Endodermal cell (in vitro differentiated cells): Measurements from ENCODE around the gene GPA33. TPM values are rescaled to one million over a fixed set of nuclear protein-coding genes. Genes with fewer than 3 reads are reported as not detected.

ENCODE experiments used
- DNase-seq: peaks from one replicate; pipeline ENCODE4 v3.0.0-alpha.2; 2017
- H3K27ac ChIP-seq: 2 replicates; pipeline ENCODE4 v1.5.1; 2013; ENCODE audit warnings: mild to moderate bottlenecking, low read depth, low read length, moderate library complexity
- H3K27me3 ChIP-seq: 2 replicates; pipeline ENCODE4 v1.6.1; 2013; ENCODE audit warnings: mild to moderate bottlenecking, low read length, moderate library complexity; ENCODE audit not compliant: insufficient read depth, control insufficient read depth, poor library complexity, severe bottlenecking
- H3K36me3 ChIP-seq: 2 replicates; pipeline ENCODE4 v1.7.0; 2013; ENCODE audit warnings: mild to moderate bottlenecking, low read length, moderate library complexity; ENCODE audit not compliant: control insufficient read depth, insufficient read depth
- H3K4me1 ChIP-seq: one replicate; pipeline ENCODE4 v1.7.0; 2013; ENCODE audit warnings: low read length; ENCODE audit not compliant: control insufficient read depth, insufficient read depth
- H3K4me3 ChIP-seq: 2 replicates; pipeline ENCODE4 v1.5.1; 2013; ENCODE audit warnings: mild to moderate bottlenecking, low read length, moderate library complexity
- H3K9ac ChIP-seq: 2 replicates; pipeline ENCODE4 v1.6.1; 2013; ENCODE audit warnings: mild to moderate bottlenecking, low read length, moderate library complexity; ENCODE audit not compliant: poor library complexity, severe bottlenecking; ENCODE audit errors: extremely low read depth
- H3K9me3 ChIP-seq: 2 replicates; pipeline ENCODE4 v1.6.1; 2013; ENCODE audit warnings: mild to moderate bottlenecking, low read length, moderate library complexity; ENCODE audit not compliant: control insufficient read depth
- H3K27ac Mint-ChIP-seq: 2 replicates; pipeline ENCODE4 v1.8.0; 2020; ENCODE audit warnings: mixed read lengths
- H3K27me3 Mint-ChIP-seq: 2 replicates; pipeline ENCODE4 v1.8.0; 2021; ENCODE audit warnings: mild to moderate bottlenecking, mixed read lengths; ENCODE audit not compliant: insufficient read depth
- H3K36me3 Mint-ChIP-seq: 2 replicates; pipeline ENCODE4 v1.8.0; 2020; ENCODE audit warnings: low read depth, mixed read lengths
- H3K4me1 Mint-ChIP-seq: 2 replicates; pipeline ENCODE4 v1.8.0; 2020; ENCODE audit warnings: mixed read lengths
- H3K4me3 Mint-ChIP-seq: 2 replicates; pipeline ENCODE4 v1.8.0; 2020; ENCODE audit warnings: mild to moderate bottlenecking, moderate library complexity, mixed read lengths
- H3K9me3 Mint-ChIP-seq: 2 replicates; pipeline ENCODE4 v1.8.0; 2020; ENCODE audit warnings: mild to moderate bottlenecking, mixed read lengths
- WGBS, 2 experiments: methylation state at CpG; one replicate each; pipeline versions ENCODE4 v1.1.5 to v1.1.7; 2013; ENCODE audit warnings: missing lambda C conversion rate in 2 of 2, mixed read lengths in 1 of 2; ENCODE audit not compliant: insufficient coverage in 1 of 2, insufficient read length in 1 of 2; 5-methylcytosine and 5-hydroxymethylcytosine counted together
- total RNA-seq, 2 donors: library from RNA; stranded (reverse); fragmentation: NEBNext Ultra II Directional in 1 of 2; extraction: Animal tissue kit (Norgen Biotek cat#: 25700) in 1 of 2; gene quantifications; 2 replicates in 1 of 2; 3 replicates in 1 of 2; pipeline ENCODE4 v1.2.1, GENCODE V29; 2021
- TF ChIP-seq, protein P1 (sequence below): fragments of 200-600 bp; sonication (generic); conservative IDR thresholded peaks from 2 replicates; pipeline ENCODE4 v1.5.0; 2021; ENCODE audit warnings: antibody characterized with exemption, mild to moderate bottlenecking

GPA33 gene
- total RNA-seq, 2 donors from 2014 or later = 0.37 to 1.5 TPM

DNA sequence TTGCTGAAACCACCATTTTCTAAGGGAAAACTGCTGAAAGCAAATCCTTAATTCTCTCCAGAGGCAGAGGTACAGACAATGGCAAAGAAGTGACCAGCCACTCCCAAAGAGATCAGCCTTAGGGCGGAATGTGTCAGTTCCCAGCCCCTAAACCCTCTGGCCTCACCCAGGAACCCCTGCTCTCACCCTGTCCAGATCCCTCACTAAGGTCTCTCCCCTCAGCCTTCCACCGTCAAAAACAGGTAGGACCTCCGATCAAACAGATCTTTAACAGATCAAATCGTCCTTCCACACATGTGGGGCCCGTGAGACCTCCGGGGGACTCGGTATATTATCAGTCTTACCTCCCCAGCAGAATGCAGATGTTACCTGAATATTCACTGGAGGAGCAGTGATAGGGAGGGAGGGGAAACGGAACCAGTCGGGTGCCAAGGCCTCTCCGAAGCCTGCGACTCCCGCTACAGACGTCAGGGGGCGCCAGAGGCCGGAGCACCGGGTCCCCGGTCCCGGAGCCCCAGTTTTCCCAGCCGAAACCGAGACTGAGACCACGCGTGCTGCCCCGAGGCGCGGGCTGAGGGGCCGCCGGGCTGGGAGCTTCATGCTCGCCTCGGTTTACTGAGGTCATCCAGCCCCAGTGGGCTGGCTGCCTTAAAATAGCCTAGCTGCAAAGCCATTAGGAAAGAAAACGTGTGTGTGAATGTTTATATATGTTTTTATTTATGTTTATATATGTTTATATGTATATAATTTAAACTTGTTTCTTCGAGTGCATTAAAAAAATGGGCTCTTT lies 23.6 kb downstream of the GPA33 start:
- TF ChIP-seq, protein P1, sequence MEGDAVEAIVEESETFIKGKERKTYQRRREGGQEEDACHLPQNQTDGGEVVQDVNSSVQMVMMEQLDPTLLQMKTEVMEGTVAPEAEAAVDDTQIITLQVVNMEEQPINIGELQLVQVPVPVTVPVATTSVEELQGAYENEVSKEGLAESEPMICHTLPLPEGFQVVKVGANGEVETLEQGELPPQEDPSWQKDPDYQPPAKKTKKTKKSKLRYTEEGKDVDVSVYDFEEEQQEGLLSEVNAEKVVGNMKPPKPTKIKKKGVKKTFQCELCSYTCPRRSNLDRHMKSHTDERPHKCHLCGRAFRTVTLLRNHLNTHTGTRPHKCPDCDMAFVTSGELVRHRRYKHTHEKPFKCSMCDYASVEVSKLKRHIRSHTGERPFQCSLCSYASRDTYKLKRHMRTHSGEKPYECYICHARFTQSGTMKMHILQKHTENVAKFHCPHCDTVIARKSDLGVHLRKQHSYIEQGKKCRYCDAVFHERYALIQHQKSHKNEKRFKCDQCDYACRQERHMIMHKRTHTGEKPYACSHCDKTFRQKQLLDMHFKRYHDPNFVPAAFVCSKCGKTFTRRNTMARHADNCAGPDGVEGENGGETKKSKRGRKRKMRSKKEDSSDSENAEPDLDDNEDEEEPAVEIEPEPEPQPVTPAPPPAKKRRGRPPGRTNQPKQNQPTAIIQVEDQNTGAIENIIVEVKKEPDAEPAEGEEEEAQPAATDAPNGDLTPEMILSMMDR = peak; percentile 100
- no peaks in the 10 kb centered on the region for H3K36me3 Mint-ChIP-seq
- H3K4me1 ChIP-seq = no peaks in the 10 kb centered on the region
- DNase-seq = peak; percentile 96
- no peak overlapping the region for H3K4me3 ChIP-seq
- H3K27me3 Mint-ChIP-seq = peaks cover 5% of the 10 kb centered on the region
- peak overlapping the region; percentile 35 for H3K4me3 Mint-ChIP-seq
- H3K9me3 ChIP-seq = no peaks in the 10 kb centered on the region
- 4 to 7% methylated on average over 10 to 30 of the region's 31 CpGs for WGBS, 2 experiments
- no peak overlapping the region for H3K27ac Mint-ChIP-seq
- no peak overlapping the region for H3K27ac ChIP-seq
- H3K9ac ChIP-seq = no peak overlapping the region
- no peaks in the 10 kb centered on the region for H3K9me3 Mint-ChIP-seq
- H3K27me3 ChIP-seq = no peaks in the 10 kb centered on the region
- no peaks in the 10 kb centered on the region for H3K36me3 ChIP-seq
- peaks cover 3% of the 10 kb centered on the region for H3K4me1 Mint-ChIP-seq

DNA sequence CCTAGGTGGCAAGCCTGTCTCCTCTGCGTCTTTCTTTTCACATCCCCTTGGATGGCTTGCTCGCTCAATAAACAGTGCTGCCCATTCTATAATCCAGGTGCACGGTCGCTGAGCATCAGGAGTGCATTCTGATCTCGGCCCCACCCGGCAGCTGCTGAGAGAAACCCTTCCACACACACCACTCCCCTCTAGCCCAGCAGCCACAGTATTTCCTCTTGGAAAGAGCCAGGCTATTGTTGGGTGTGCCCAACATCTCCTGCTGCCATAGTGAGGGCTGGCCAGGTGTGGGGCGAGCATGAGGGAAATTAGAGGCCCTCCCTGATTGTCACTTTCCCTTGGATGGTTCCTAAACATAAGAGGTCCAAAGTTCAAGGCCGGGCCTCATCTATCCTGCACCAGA lies 24.7 kb downstream of the GPA33 start:
- Histone ChIP-seq H3K4me3 (no peak overlapping the region), H3K27ac (no peak overlapping the region), H3K4me1 (no peaks in the 10 kb centered on the region), H3K9ac (no peak overlapping the region), H3K36me3 (no peaks in the 10 kb centered on the region), H3K27me3 (no peaks in the 10 kb centered on the region), H3K9me3 (no peaks in the 10 kb centered on the region)
- Mint-ChIP-seq H3K27ac (no peak overlapping the region), H3K36me3 (no peaks in the 10 kb centered on the region), H3K9me3 (no peaks in the 10 kb centered on the region), H3K4me3 (no peak overlapping the region), H3K4me1 (peaks cover 3% of the 10 kb centered on the region), H3K27me3 (peaks cover 4% of the 10 kb centered on the region)
- WGBS, 2 experiments = 71 to 91% methylated on average over 2 to 8 of the region's 8 CpGs
- TF ChIP-seq, protein P1 = no peak
- DNase-seq = peak; percentile 13

DNA sequence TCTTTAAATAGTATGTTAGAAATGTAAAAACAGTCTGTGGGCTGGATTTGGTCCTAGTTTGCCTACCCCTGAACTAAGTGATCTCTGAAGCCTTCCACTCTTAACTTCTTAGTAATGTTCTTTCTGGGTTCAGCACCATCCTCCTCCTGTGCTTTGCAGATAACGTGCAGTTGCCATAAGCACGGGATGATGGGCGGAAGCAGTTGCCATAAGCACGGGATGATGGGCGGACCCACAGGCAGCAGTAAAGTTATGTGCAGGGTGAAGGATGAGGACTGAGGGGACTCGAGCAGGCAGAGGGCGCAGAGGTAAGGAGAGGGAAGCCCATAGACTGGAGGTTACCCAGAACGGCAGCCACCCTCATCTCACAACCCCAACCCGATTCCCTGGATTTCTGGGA lies 25.6 kb downstream of the GPA33 start:
- H3K27ac Mint-ChIP-seq = no peak overlapping the region
- no peak overlapping the region for H3K9ac ChIP-seq
- H3K4me3 Mint-ChIP-seq = no peak overlapping the region
- no peaks in the 10 kb centered on the region for H3K36me3 ChIP-seq
- H3K4me1 ChIP-seq = no peaks in the 10 kb centered on the region
- WGBS, 2 experiments = 80 to 92% methylated on average over 4 to 9 of the region's 9 CpGs
- TF ChIP-seq, protein P1 = no peak
- H3K4me1 Mint-ChIP-seq = peaks cover 3% of the 10 kb centered on the region
- H3K4me3 ChIP-seq = no peak overlapping the region
- H3K27me3 ChIP-seq = no peaks in the 10 kb centered on the region
- no peaks in the 10 kb centered on the region for H3K9me3 ChIP-seq
- H3K9me3 Mint-ChIP-seq = no peaks in the 10 kb centered on the region
- DNase-seq = peak; percentile 30
- no peak overlapping the region for H3K27ac ChIP-seq
- peaks cover 4% of the 10 kb centered on the region for H3K27me3 Mint-ChIP-seq
- H3K36me3 Mint-ChIP-seq = no peaks in the 10 kb centered on the region
